CD4-positive, alpha-beta T cell treated with Interleukin-15 for 4 hours (primary cell): ENCODE results near the gene GNG14.
"Not testable (repeated sequence)": the region's sequence is repeated elsewhere in the genome, so short reads cannot be mapped to it uniquely, and the experiment has no call there.

ENCODE experiments used
- DNase-seq: peaks from one replicate; pipeline ENCODE4 v3.0.0-alpha.2; 2020; ENCODE audit warnings: low spot score

GNG14 gene

DNA sequence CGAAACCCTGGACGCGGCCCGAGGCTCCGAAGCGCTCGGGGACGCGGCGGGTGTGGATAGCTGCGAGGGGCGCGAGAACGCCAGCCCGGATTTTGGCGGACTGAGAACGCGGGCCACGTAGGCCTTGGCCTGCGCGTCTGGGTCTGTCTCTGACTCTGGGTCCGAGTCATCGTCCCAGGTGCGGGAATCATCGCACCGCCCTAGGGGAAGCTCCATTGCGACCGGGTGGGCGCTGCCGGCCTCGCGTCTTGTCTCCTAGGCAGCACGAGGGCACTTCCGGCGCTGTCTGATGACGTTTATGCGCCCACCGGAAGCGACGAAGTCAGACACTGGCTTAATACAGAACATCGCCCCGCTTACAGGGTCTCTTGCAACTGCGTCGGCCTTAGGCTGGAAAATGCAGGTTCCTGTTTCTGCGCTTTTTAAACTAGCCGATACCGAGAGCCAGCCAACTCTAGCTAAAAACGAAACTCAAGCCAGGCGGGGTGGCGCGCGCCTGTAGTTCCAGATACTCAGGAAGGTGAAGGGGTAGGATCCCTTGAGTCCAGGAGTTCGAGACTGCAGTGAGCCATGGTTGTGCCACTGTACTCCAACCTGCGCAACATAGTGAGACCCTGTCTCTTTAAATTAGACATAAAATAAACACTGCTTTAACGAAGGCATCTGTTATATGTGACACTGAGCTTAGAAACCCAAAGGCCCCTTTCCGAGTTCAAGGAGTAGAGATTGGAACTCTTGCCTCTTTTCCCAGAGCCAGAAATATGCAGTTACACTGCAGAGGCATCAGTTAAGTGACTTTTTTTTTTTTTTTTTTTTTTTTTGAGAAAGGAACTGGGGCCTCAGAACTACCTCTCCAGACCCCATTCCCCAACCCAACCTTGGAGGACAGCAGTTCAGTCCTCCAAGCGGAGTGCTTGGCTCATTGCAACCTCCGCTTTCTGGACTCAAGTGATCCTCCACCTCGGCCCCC, 8.9 kb downstream of the GNG14 start, which contains the start of gene FBXW9:
FBXW9 (minus strand) TSS at position 266 of the 970 bp plus-strand sequence; CDS start at position 216, 50 bp downstream.
- DNase-seq: peak; percentile 97

GRCh38 chr19:12697425-12697824, 9.6 kb downstream of the GNG14 start:
- DNase-seq: not testable (repeated sequence)

DNA sequence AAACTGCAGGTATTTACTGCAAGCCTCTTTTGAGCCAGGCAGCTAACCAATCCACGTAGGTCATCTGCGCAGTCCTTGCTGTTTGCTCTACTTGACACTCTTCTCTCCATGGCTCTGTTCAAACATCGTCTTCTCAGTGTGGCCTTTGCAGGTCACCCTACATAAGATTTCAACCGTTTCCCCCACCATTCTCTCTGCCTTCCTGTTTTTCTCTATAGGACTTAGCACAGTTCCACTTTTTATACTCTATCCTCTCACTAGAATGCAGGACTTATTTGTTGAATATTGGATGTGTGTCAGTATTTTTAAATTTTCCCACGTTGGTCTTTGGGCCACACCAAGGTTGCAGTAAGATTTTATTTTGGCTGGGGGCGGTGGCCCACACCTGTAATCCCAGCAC, 10.3 kb downstream of the GNG14 start:
- no peak for DNase-seq

- no peak for DNase-seq
Observed at GRCh38 chr19:12701596-12702282, 13.9 kb downstream of the GNG14 start.

DNA sequence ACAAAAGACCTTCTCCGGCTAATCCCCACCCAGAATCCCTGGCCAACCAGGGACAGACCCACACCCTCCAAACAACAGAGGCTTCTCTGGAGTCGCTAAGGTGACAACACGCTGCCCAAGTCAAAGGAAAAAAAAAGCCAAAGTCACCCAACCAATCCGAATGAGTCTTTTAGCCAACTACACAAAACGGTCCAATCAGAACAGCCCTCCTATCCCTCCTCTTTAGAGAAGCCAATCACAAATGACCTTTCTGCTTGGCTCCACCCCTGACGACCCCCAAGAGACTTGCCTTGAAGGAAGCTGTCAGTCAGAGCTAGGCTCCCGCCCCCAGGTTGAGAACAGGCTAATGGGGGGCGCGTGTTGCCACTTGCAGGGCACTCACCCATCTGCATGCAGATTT, 15.2 kb downstream of the GNG14 start:
- no peak for DNase-seq

DNA sequence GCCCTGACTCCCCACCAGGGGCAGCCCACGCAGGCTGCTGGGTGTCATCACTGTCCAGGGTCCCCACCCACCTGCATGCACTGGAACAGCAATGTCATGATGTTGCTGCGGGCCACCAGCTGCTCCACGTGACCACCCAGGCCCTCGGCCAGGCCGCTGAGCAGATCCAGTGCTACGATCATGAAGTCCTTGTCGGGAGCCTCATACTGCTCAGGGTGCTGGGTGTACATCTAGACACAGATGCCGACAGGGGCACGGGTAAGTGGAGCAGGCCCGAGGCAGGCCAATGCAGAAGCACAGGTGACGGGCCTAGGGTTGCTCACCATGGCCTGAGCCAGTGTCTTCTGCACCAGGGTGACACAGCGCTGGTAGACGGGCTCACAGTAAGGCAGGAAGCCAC, 17.4 kb downstream of the GNG14 start:
- DNase-seq: no peak

GRCh38 chr19:12705654-12706331, 18.0 kb downstream of the GNG14 start:
- no peak for DNase-seq

DNA sequence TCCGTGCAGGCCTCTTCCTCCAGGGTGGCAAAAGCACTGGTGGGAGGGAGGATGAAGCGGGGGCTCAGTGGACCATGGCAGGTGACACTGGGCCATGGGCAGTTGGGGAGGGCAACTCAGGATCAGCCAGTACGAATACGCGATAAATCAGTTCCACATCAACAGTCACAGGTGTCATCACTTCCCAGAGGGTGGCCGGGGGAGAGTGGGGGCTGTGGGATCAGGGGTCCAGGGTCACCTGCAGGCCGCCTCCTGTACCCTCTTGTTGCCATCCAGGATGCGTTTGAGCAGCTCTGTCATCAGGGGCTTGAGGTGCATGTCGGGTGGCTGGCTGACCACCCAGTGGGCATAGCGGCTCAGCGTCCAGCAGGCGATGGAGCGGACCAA, 18.5 kb downstream of the GNG14 start:
- no peak for DNase-seq

DNA sequence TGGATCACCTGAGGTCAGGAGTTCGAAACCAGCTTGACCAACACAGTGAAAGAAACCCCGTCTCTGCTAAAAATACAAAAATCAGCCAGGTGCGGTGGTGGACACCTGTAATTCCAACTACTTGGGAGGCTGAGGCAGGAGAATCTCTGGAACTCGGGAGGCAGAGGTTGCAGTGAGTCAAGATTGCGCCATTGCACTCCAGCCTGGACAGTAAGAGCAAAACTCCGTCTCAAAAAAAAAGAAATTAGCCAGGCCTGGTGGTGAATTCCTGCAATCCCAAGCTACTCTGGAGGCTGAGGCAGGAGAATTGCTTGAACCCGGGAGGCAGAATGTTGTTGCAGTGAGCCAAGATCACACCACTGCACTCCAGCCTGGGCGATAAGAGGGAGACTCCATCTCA, 20.8 kb downstream of the GNG14 start:
- DNase-seq: no peak

- DNase-seq: no peak
Observed at GRCh38 chr19:12711187-12711586, 23.4 kb downstream of the GNG14 start.

DNA sequence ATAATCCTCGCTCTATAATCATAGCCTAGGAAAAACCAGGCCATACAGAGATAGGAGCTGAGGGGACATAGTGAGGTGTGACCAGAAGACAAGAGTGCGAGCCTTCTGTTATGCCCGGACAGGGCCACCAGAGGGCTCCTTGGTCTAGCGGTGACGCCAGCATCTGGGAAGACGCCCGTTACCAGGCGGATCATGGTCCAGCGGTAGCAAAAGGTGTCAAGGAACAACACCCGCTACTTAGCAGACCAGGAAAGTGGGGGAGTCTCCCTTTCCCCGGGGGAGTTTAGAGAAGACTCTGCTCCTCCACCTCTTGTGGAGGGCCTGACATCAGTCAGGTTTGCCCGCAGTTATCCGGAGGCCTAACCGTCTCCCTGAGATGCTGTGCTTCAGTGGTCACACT, 24.3 kb downstream of the GNG14 start:
- not testable (repeated sequence) for DNase-seq

DNA sequence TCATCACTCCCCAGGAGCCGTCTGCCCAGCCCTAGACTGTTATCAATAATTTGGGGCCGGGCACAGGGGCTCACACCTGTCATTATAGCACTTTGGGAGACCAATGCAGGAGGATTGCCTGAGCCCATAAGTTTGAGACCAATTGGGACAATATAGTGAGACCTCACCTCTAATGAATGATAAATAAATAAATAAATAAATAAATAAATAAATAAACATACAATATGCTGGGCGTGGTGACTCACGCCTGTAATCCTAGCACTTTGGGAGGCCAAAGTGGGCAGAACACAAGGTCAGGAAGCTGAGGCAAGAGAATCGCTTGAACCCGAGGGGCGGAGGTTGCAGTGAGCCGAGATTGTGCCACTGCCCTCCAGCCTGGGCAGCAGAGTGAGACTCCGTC, 25.5 kb downstream of the GNG14 start:
- DNase-seq: not testable (repeated sequence)

DNA sequence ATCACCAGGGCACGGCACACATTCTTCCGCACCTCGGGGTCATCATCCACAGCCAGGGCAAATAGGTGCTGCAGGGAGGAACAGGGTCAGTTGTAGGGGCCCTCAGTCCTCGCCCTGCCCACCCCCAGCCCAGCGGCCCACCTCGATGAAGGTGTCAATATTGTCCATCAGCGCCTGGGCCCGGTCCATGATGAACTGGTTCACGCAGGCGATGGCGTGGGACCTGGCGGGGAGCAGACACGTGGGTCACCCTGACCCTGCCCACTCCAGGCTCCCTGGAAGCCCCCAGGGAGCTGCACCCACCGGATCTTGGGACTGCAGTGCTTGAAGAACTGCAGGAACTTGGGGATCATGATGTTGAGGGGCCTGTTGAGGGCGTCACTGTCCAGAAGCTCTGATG, 27.3 kb downstream of the GNG14 start:
- no peak for DNase-seq

DNA sequence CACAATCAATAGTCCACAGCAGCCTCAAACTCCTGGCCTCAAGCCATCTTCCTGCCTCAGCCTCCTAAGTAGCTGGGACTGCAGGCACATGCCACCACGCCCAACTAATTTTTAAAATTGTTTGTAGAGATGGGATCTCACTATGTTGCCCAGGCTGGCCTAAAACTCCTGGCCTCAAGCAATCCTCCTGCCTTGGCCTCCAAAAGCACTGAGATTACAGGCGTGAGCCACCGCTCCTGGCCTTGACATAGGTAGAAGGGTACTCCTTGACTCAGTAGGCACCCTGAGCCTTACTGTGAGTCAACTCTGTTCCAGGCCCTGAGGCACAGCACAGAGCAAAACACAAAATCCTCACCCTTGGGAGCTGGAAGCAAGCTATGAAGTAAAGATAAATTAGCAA, 28.1 kb downstream of the GNG14 start:
- no peak for DNase-seq

DNA sequence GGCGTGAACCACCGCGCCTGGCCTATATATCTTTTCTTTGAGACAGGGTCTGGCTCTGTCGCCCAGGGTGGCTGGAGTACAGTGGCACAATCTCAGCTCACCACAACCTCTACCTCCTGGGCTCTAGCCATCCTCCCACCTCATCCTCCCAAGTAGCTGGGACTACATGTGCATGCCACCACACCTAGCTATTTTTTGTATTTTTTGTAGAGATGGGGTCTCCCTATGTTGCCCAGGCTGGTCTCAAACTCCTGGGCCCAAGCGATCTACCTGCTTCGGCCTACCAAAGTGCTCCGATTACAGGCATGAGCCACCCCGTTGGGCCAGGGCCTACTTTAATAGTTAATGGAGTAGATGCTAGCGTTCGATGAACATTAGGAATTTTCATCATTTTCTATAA, 32.5 kb downstream of the GNG14 start:
- DNase-seq: no peak

DNA sequence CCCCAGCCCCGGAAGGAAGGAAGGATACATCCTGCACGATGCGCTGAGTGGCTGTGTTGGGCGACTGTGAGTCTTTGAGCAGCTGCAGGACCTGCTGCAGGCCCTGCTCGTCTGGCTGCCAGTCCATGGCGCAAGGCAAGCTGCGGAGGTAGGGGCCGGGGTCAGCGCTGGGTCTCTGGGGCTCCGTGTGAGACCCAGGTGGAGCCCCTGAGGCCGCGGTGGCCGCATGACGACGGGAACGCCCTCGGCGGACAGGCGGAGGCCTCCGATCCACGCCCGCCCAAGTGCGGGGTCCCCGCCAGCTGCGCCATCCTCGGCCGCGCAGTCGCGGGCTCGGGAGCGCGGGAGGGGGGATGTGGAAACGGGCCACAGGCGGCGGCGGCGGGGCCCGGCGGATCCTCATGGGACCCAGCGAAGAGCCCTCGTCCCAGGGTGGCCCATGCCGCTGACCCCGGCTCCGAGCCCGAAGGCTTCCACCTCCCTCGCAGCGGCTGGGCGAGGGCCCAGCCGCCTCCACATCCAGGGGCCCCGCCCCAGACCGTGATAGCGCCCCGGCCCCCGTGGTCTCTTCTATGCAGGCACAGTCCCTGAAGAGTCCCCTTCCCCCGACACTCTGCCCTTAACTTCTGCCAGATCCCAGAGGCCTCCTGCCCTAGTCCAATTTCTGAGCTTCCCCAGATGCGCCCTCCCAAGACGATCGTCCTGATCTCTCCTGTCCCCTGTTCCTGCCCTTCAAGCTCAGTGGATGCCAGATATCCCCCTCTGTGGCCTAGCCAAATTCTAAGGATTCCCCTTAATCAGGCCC, 33.3 kb downstream of the GNG14 start:
- DNase-seq: no peak

DNA sequence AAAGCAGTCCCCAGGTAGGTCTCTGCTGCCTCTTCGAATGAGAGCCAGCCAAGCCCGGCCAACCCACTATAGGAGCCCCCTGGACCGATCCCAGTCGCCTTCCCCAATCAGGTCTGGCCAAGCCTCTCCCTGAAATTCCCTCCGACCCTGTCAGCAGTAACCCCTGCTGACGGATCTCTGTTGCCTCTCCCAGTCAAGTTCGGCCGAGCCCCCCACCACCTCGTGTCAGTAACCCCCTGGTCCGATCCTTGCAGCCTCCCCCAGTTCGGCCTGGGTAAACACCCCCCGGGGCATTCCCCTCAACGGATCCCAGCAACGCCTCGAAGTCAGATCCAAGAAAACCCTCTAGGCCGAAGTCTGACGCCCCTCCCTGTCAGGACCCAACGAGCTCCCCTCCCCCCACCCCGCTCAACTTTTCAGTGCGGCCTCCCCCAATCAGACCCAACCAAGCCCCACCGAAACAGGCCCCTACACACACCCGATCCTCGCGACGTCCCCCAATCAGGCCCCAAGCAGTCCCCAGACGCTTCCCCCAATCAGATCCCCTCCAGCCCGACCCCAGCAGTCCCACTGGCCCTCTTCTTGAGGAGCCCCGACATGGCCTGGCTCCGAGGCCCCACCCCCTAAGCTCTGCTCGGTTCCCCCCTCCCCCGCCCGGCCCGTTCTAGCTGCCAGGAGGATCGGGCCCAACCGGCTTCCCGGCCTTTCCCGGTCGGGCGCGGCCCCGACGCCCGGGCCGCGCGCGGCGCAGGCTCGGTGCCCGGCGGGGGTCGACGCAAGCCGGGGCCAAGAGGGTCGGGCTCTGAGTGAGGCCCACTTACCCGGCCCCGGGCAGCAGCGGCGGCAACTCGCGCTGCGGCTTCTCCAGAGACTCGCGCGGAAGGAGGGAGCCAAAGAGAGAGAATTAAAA, 34.1 kb downstream of the GNG14 start:
- DNase-seq: peak; percentile 25

GRCh38 chr19:12722566-12723380, 35.0 kb downstream of the GNG14 start:
- peak; percentile 97 for DNase-seq

GRCh38 chr19:12723381-12723640, 35.5 kb downstream of the GNG14 start:
- no peak for DNase-seq
